HCEC 1CT (cell line): ENCODE measurements around the gene LIN37.
"Not testable (repeated sequence)": the region's sequence is repeated elsewhere in the genome, so short reads cannot be mapped to it uniquely, and the experiment has no call there.

ENCODE experiments used
- DNase-seq: peaks from one replicate; pipeline ENCODE4 v3.0.0-alpha.2; 2017

LIN37 gene

GRCh38 chr19:35720163-35720524, 28.2 kb upstream of the LIN37 start:
- no peak for DNase-seq

GRCh38 chr19:35720648-35721047, 27.7 kb upstream of the LIN37 start:
- no peak for DNase-seq

GRCh38 chr19:35721374-35721773, 27.0 kb upstream of the LIN37 start:
- no peak for DNase-seq

- DNase-seq: no peak
These were observed 25.9 kb upstream of the LIN37 start for GRCh38 chr19:35722461-35722860.

- DNase-seq: no peak
These were observed 25.5 kb upstream of the LIN37 start for GRCh38 chr19:35722897-35723296.

- no peak for DNase-seq
These were observed 24.7 kb upstream of the LIN37 start for GRCh38 chr19:35723671-35724070.

GRCh38 chr19:35724132-35724531, 24.2 kb upstream of the LIN37 start:
- DNase-seq: not testable (repeated sequence)

GRCh38 chr19:35724560-35724959, 23.8 kb upstream of the LIN37 start:
- no peak for DNase-seq

- no peak for DNase-seq
These were observed 23.0 kb upstream of the LIN37 start for GRCh38 chr19:35725216-35725861.

- no peak for DNase-seq
These were observed 21.1 kb upstream of the LIN37 start for GRCh38 chr19:35727053-35727955.

GRCh38 chr19:35727956-35728706, 20.2 kb upstream of the LIN37 start:
- no peak for DNase-seq

GRCh38 chr19:35729021-35729420, 19.4 kb upstream of the LIN37 start:
- no peak for DNase-seq

- no peak for DNase-seq
These were observed 18.6 kb upstream of the LIN37 start for GRCh38 chr19:35729763-35730162.

- no peak for DNase-seq
These were observed 18.1 kb upstream of the LIN37 start for GRCh38 chr19:35730326-35730725.

GRCh38 chr19:35731353-35731752, 17.0 kb upstream of the LIN37 start:
- DNase-seq: no peak

- no peak for DNase-seq
These were observed 16.5 kb upstream of the LIN37 start for GRCh38 chr19:35731779-35732405.

- DNase-seq: no peak
These were observed 15.7 kb upstream of the LIN37 start for GRCh38 chr19:35732540-35733179.

GRCh38 chr19:35733180-35734125, 14.9 kb upstream of the LIN37 start:
- DNase-seq: no peak

GRCh38 chr19:35734273-35734672, 14.1 kb upstream of the LIN37 start:
- no peak for DNase-seq

- DNase-seq: no peak
These were observed 13.5 kb upstream of the LIN37 start for GRCh38 chr19:35734889-35735288.
